LNCAP (cell line): ENCODE results near the gene VSTM4.

Experiments
- TF ChIP-seq, protein P1 (sequence below): fragments of 450-650 bp; IDR thresholded peaks from 2 replicates; pipeline ENCODE4 v1.5.1; 2017; ENCODE audit warnings: mild to moderate bottlenecking

The VSTM4 gene

DNA sequence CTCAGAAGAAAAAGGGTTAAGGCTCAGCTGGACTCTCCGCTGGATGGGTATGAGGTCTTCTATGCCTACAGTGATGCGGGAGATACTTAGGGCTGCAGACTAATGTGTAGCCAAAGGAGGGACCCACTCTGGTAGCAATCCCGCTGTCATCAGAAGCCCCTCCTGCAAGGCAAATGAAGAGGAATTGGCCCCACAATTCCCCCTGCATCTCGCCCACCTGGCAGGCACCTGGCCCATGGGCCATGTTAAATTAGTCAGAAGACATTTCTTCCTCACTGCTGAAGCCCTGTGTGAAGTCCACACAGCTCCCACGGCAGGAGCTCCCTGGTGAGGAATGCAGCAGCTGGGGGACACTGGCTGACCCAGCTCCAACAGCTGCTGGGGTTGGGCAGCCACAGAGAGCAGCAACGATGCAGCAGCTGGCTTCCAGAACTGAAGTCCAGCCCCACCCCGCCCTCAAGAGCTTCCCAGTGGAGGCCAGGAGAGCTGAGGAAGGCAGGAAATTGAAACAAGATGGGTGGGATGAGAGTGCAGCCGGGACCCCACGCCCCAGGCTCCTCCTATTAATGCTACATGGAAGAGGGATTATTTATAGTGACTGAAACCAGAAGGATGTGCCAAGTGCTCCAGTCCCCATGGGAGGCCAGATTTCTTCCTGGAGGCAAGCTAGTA is 5.5 kb downstream of the VSTM4 start:
- TF ChIP-seq, protein P1, sequence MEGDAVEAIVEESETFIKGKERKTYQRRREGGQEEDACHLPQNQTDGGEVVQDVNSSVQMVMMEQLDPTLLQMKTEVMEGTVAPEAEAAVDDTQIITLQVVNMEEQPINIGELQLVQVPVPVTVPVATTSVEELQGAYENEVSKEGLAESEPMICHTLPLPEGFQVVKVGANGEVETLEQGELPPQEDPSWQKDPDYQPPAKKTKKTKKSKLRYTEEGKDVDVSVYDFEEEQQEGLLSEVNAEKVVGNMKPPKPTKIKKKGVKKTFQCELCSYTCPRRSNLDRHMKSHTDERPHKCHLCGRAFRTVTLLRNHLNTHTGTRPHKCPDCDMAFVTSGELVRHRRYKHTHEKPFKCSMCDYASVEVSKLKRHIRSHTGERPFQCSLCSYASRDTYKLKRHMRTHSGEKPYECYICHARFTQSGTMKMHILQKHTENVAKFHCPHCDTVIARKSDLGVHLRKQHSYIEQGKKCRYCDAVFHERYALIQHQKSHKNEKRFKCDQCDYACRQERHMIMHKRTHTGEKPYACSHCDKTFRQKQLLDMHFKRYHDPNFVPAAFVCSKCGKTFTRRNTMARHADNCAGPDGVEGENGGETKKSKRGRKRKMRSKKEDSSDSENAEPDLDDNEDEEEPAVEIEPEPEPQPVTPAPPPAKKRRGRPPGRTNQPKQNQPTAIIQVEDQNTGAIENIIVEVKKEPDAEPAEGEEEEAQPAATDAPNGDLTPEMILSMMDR = no peak

DNA sequence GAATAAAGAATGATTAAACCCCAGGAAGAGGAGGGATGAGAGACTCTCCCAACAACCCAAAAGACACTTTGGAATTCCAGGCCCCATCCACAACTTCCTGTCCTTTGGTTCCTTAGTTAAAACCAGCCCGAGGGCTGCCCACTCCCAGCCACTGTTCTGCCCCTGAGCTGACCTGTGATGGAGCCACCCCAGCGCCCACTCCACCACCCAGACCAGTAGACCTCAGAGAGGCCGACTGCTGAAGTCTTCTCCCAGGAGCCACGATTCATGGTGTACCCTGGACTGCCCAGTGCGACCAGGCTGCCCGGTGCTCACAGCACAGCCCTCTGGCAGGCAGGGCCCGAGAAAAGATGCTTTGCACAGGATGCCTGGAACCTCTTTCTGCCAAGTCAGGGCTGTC is 6.7 kb downstream of the VSTM4 start:
- TF ChIP-seq, protein P1 = no peak

DNA sequence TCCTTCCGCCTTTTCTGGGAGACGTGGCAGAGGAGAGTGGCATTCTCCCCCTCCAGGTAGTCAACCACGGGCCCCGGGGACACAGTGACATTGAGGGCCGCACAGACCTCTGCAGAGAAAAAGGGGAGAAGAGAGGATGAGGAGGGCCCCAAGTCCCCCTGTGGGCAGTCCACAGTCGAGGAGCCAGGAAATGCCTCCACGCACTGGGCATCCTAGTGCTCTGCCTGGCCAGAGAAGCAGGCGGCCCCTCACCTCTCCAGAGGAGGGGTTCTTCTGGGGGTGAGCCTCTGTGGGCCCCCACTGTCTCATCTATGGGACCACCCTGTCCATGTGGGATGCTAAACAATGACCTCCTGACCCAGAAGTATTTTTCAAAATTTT is 7.4 kb downstream of the VSTM4 start:
- TF ChIP-seq, protein P1 = no peak

DNA sequence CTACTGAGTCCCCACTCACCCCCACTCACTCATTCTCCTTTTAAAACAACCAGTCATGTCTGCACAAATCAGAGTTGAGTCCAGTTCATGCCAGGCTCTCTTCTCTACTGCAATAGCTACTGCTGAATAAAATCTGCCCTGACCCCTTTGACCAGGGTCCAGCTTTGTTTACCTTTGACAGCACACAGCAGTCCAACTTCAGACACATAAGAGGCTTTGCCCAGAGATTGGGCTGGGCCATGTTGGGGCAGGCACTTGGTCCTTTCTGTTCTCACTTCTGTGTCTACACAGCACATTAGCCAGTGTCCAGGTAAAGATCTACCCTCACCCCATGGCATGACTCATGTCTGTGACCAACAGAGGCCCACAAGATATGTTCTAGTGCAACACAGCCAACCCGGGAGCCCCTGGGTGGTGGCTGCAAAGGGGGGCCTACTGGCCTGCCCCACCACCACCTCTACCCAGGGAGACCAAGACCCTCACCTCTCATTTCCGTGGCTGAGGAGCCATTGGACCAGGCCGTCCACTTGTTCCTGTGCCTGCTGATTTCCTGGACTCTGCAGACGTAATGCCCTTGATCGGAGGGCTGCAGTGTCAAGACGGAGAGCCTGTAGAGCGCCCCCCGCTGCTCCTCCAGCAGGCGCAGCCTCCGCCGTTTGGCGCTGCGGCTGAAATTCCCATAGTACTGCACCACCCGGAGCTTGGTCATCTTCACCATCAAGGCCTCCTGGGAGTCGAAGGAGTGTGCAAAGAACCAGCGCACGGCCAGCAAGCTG is 8.0 kb downstream of the VSTM4 start:
- TF ChIP-seq, protein P1 = no peak

DNA sequence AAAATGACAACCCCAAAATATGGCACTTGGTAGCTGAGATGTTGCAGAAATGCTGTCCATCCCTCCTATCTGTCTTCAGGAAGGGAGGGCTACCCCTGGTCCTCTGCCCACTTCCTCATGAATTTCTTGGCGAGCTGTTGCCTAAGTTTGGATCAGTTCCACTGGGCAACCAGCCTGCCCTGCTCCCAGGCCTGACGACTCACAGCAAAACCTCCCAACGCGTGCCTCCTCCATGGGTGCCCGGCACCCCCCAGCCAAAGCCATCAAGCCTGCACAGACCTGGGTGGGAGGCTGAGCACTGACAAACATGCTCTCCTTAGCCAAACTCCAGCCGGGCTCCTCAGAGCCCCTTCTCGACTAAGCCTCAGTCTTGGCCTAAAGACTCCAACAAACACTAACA is 8.9 kb downstream of the VSTM4 start:
- TF ChIP-seq, protein P1 = no peak

DNA sequence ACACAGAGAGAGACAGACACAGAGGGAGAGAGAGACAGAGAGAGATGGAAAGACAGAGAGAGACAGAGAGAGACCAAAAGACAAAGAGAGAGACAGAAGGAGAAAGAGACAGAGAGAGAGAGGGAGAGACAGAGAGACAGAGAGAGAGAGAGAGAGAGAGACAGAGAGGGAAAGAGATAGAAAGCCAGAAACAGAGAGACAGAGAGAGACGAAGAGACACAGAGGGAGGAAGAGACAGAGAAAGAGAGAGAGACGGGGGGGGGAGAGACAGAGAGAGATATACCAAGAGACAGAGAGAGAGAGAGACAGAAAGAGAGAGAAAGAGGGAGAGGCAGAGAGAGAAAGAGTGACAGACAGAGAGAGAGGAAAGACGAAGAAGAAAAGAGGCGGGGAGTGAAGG is 10.2 kb downstream of the VSTM4 start:
- TF ChIP-seq, protein P1 = no peak

DNA sequence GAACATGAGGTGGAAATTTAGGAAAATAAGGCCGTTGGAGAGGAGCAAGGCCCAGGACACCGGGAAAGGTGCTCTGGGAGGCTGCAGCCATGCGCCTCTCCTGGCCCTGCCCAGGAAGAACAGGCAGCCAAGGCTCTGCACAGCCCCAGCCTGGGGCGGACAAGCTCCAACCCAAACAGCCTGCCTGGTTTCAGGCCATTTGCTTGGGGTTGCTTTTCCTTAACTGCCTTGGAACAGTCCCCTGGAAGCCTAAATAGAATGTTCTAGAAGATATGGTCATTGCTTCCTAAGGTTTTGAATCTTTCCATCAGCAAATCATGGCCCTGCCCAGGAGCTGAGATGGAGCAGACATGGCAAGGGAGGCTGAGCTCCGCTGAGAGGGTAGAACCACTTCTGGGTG is 11.0 kb downstream of the VSTM4 start:
- TF ChIP-seq, protein P1 = no peak
